Progenitor cell of endocrine pancreas (in vitro differentiated cells): ENCODE data around the gene FBF1. TPM values are rescaled to one million over a fixed set of nuclear protein-coding genes. Genes with fewer than 3 reads are reported as not detected.
"Not testable (repeated sequence)": the region's sequence is repeated elsewhere in the genome, so short reads cannot be mapped to it uniquely, and the experiment has no call there.

Experiments used
- DNase-seq: peaks from one replicate; pipeline ENCODE4 v3.0.0; 2021; ENCODE audit warnings: low spot score; ENCODE audit not compliant: unreplicated experiment
- H3K27ac Mint-ChIP-seq: 2 replicates; pipeline ENCODE4 v1.8.0; 2021; ENCODE audit warnings: mild to moderate bottlenecking, moderate library complexity, mixed read lengths
- H3K27me3 Mint-ChIP-seq: 2 replicates; pipeline ENCODE4 v1.8.0; 2021; ENCODE audit warnings: mixed read lengths
- H3K36me3 Mint-ChIP-seq: 2 replicates; pipeline ENCODE4 v1.8.0; 2022; ENCODE audit warnings: mixed read lengths; ENCODE audit not compliant: insufficient read depth
- H3K4me1 Mint-ChIP-seq: 2 replicates; pipeline ENCODE4 v1.8.0; 2021; ENCODE audit warnings: low read depth, mixed read lengths
- H3K4me3 Mint-ChIP-seq: 2 replicates; pipeline ENCODE4 v1.8.0; 2021; ENCODE audit warnings: low read depth, mild to moderate bottlenecking, moderate library complexity, mixed read lengths
- H3K9me3 Mint-ChIP-seq: 2 replicates; pipeline ENCODE4 v1.8.0; 2021; ENCODE audit warnings: low read depth, mixed read lengths
- CTCF ChIP-seq: fragments of 200-600 bp; sonication (generic); IDR thresholded peaks from one replicate; pipeline ENCODE4 v1.5.0; 2021; ENCODE audit warnings: antibody characterized with exemption, mild to moderate bottlenecking; ENCODE audit not compliant: unreplicated experiment
- total RNA-seq: library from RNA; stranded (reverse); gene quantifications from 2 replicates; pipeline ENCODE4 v1.2.1, GENCODE V29; 2021

The FBF1 gene
- total RNA-seq, 1 donor from 2014 or later, result 29.9 TPM

DNA sequence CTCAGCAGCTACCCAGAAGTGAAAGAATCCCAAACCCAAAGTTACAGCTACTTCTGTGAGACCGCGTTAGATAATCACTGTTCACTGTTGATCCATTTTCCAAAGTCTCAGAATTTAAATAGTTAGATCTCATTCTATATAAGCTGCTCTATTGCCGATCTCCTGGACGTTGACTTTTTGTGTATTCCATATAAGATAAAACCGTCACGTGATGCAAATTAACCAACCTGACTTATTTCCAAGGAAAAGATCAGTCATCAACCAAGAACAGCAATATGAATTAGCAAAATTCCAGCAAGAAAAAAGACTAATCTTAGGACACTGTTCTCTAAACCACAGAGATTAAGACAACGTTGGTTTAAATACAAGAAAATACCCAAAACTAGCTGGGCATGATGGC is 29.8 kb upstream of the FBF1 start:
- H3K4me1 Mint-ChIP-seq, result peaks cover 16% of the 10 kb centered on the region
- H3K36me3 Mint-ChIP-seq, result peaks cover 23% of the 10 kb centered on the region
- DNase-seq, result no peak
- H3K4me3 Mint-ChIP-seq, result no peak overlapping the region
- no peak for TF ChIP-seq CTCF
- no peaks in the 10 kb centered on the region for H3K27me3 Mint-ChIP-seq
- no peak overlapping the region for H3K27ac Mint-ChIP-seq
- H3K9me3 Mint-ChIP-seq, result no peaks in the 10 kb centered on the region

DNA sequence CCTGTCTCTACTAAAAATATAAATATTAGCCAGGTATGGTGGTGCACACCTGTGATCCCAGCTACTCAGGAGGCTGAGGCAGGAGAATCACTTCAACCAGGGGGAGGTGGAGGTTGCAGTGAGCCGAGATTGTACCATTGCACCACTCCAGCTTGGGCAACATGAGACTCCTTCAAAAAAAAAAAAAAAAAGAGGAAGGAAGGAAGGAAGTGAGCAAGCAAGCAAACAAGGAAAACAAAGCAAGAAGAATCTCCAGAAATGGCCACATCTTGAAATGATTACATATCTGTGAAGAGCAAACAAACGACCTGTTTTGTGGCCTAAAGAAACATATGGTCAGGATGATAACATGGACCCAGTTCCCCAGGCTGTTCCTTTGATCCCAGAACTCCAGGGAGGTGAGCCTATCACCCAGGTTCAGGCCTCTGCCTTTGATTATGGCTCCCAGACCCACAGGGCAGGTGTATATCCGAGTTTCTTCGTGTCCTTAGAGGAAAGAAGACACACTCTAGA is 29.2 kb upstream of the FBF1 start:
- Mint-ChIP-seq H3K27ac (peak overlapping the region; percentile 44), H3K4me3 (no peak overlapping the region), H3K9me3 (no peaks in the 10 kb centered on the region), H3K27me3 (no peaks in the 10 kb centered on the region), H3K36me3 (peaks cover 23% of the 10 kb centered on the region), H3K4me1 (peaks cover 15% of the 10 kb centered on the region)
- TF ChIP-seq CTCF, result no peak
- no peak for DNase-seq

DNA sequence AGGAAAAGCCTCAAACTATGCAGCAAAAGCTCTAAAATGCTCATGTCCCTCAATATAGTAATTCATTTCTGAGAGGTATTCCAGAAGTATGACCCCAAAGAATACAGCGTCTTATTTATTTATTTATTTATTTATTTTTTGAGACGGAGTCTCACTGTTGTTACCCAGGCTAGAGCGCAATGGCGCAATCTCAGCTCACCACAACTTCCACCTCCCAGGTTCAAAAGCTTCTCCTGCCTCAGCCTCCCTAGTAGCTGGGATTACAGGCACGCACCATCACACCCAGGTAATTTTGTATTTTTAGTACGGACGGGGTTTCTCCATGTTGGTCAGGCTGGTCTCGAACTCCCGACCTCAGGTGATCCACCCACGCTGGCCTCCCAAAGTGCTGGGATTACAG is 28.2 kb upstream of the FBF1 start:
- H3K27me3 Mint-ChIP-seq, H3K27ac Mint-ChIP-seq, H3K4me3 Mint-ChIP-seq, H3K9me3 Mint-ChIP-seq, DNase-seq: not testable (repeated sequence)
- Mint-ChIP-seq H3K4me1 (peaks cover 18% of the 10 kb centered on the region), H3K36me3 (peaks cover 22% of the 10 kb centered on the region)

- H3K9me3 Mint-ChIP-seq, result no peaks in the 10 kb centered on the region
Observed at GRCh38 chr17:75965468-75965867, 24.6 kb upstream of the FBF1 start.

DNA sequence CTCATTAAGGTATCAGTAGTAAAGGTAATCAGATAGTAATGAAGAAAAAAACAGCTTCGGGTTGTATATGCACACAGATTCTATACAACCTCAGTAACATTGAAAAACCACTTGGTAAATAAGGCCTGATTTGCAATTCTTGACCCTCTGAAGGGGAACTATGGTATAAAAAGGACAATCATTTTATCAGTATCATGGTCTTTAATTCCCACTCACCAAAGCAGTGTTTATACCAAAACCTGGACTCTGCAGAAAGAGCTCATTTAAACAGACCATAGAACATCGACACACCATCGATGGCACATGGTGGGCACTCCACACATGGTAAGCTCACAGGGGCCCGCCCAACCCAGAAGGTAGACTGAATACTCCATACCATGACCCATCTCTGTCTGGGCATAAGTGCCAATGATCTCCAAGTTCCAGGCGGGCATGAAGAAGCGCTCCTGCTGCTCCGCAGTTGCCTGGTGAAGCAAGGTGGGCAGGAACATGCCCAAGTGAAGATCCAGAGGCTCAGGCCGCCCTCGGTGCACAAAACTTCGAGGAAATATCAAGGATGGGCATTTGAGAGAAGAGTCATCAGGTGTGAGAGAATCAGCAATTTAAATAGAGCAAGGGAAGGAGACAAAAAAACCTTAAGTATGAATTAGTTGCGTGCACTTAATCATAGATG is 19.1 kb upstream of the FBF1 start:
- Mint-ChIP-seq H3K27ac (peak overlapping the region; percentile 95), H3K4me1 (peaks cover 43% of the 10 kb centered on the region), H3K4me3 (peak overlapping the region; percentile 15), H3K9me3 (no peaks in the 10 kb centered on the region), H3K36me3 (peaks cover 19% of the 10 kb centered on the region), H3K27me3 (no peaks in the 10 kb centered on the region)
- DNase-seq, result no peak
- TF ChIP-seq CTCF, result no peak

More at GRCh38 chr17:75965468-75965867, 24.6 kb upstream of the FBF1 start:
- DNase-seq, result no peak
- Mint-ChIP-seq H3K4me1 (peaks cover 21% of the 10 kb centered on the region), H3K27ac (no peak overlapping the region), H3K27me3 (no peaks in the 10 kb centered on the region), H3K4me3 (no peak overlapping the region), H3K36me3 (peaks cover 13% of the 10 kb centered on the region)
- no peak for TF ChIP-seq CTCF
